ENCODE measurements around the gene ANK2. TPM values are rescaled to one million over a fixed set of nuclear protein-coding genes. Genes with fewer than 3 reads are reported as not detected.

The ANK2 gene
- total and polyA plus RNA-seq, 4 donors: 0.32 to 2.2 (median 1.0) TPM

DNA sequence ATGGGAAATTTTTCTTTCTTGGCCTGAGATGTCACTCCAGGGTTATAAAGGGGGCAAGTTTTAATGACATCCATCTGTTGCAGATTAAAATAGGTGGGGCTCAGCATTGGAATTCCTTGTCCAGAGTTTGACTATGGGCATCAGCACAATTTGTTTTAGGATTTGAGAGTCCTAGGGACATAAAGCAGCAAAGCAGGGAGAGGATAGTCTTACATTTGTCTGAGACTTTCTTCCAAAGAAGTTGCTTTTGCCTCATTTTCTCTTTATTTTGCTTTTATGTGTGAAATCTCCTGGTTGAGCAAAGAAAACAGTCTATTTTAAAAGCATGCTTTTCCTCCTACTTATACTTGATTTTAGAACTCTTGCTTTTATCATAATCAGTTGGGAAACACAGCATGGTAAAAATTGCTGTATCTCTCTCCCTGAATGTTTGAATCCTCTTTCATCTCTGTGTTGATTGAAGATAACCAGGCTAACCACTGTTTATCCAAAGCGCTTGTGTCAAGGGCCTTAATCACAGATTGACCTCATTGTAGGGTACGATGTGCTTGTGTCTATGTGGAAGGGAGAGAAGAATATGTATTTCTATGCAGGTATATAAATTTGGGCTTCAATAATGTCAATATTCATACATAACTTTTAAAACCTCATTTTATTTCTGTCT, 121.5 kb downstream of the ANK2 start:
- Histone ChIP-seq H3K27ac (ENCODE audit: low read depth in 1 of 2, low read length in 2 of 2) (no peak overlapping the region), H3K36me3 (ENCODE audit: control insufficient read depth in 4 of 4, insufficient read depth in 3 of 4, low read depth in 1 of 4, low read length in 3 of 4) (no peaks in the 10 kb centered on the region), H3K4me3 (ENCODE audit: low read depth in 1 of 3, low read length in 3 of 3) (no peak overlapping the region), H3K9ac (ENCODE audit: low read depth in 1 of 2, low read length in 2 of 2) (no peak overlapping the region), H3K27me3 (ENCODE audit: control insufficient read depth in 4 of 4, insufficient read depth in 4 of 4, low read length in 3 of 4) (no peaks in the 10 kb centered on the region), H3K9me3 (ENCODE audit: control insufficient read depth in 4 of 4, low read length in 3 of 4) (no peaks in the 10 kb centered on the region), H3K4me1 (ENCODE audit: control insufficient read depth in 4 of 4, insufficient read depth in 4 of 4, low read length in 3 of 4) (no peaks in the 10 kb centered on the region)
- WGBS: 61% methylated on average over 2 of the region's 2 CpGs
- TF ChIP-seq RXRA (IDR thresholded peaks at IDR 0.05): no peak
- no peak for TF ChIP-seq JUND (IDR thresholded peaks at IDR 0.05)
- TF ChIP-seq, protein P1, sequence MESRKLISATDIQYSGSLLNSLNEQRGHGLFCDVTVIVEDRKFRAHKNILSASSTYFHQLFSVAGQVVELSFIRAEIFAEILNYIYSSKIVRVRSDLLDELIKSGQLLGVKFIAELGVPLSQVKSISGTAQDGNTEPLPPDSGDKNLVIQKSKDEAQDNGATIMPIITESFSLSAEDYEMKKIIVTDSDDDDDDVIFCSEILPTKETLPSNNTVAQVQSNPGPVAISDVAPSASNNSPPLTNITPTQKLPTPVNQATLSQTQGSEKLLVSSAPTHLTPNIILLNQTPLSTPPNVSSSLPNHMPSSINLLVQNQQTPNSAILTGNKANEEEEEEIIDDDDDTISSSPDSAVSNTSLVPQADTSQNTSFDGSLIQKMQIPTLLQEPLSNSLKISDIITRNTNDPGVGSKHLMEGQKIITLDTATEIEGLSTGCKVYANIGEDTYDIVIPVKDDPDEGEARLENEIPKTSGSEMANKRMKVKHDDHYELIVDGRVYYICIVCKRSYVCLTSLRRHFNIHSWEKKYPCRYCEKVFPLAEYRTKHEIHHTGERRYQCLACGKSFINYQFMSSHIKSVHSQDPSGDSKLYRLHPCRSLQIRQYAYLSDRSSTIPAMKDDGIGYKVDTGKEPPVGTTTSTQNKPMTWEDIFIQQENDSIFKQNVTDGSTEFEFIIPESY (IDR thresholded peaks at IDR 0.05): no peak
- no peak for TF ChIP-seq YY1 (IDR thresholded peaks at IDR 0.05)
- no peak for TF ChIP-seq FOXA1 (IDR thresholded peaks at IDR 0.05)
- TF ChIP-seq, protein P2, sequence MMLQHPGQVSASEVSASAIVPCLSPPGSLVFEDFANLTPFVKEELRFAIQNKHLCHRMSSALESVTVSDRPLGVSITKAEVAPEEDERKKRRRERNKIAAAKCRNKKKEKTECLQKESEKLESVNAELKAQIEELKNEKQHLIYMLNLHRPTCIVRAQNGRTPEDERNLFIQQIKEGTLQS (IDR thresholded peaks at IDR 0.05): no peak
- no peak for TF ChIP-seq TAF1 (conservative IDR thresholded peaks at IDR 0.05)
- TF ChIP-seq FOXA2 (IDR thresholded peaks at IDR 0.05): no peak
- TF ChIP-seq HNF4G (IDR thresholded peaks at IDR 0.05): no peak
- no peak for TF ChIP-seq NR2F2 (IDR thresholded peaks at IDR 0.05)
- TF ChIP-seq, protein P3, sequence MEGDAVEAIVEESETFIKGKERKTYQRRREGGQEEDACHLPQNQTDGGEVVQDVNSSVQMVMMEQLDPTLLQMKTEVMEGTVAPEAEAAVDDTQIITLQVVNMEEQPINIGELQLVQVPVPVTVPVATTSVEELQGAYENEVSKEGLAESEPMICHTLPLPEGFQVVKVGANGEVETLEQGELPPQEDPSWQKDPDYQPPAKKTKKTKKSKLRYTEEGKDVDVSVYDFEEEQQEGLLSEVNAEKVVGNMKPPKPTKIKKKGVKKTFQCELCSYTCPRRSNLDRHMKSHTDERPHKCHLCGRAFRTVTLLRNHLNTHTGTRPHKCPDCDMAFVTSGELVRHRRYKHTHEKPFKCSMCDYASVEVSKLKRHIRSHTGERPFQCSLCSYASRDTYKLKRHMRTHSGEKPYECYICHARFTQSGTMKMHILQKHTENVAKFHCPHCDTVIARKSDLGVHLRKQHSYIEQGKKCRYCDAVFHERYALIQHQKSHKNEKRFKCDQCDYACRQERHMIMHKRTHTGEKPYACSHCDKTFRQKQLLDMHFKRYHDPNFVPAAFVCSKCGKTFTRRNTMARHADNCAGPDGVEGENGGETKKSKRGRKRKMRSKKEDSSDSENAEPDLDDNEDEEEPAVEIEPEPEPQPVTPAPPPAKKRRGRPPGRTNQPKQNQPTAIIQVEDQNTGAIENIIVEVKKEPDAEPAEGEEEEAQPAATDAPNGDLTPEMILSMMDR (IDR thresholded peaks at IDR 0.05; ENCODE audit: low read depth, low read length, missing input control): no peak
- TF ChIP-seq EGR1 (IDR thresholded peaks at IDR 0.05; ENCODE audit: low read depth in 2 of 2): no peak
- no peak for TF ChIP-seq MAX (IDR thresholded peaks at IDR 0.05)
- no peak for TF ChIP-seq GABPA (IDR thresholded peaks at IDR 0.05 in 1 of 2, conservative IDR thresholded peaks at IDR 0.05 in 1 of 2)
- no peak for TF ChIP-seq SP1 (IDR thresholded peaks at IDR 0.05)
- TF ChIP-seq REST (IDR thresholded peaks at IDR 0.05): no peak
- TF ChIP-seq HNF4A (conservative IDR thresholded peaks at IDR 0.05): no peak
- no peak for TF ChIP-seq RAD21 (IDR thresholded peaks at IDR 0.05)
- DNase-seq (ENCODE audit: low spot score): no peak

All from liver (tissue), 9 donors.